NCI-H446 (cell line): Measurements from ENCODE around the gene ACLY.
"Not testable (repeated sequence)": the region's sequence is repeated elsewhere in the genome, so short reads cannot be mapped to it uniquely, and the experiment has no call there.

Source experiments
- DNase-seq, 2 experiments: peaks; one replicate each; lab custom pipeline; 2025; lab: John Stamatoyannopoulos, UW

Gene ACLY

DNA sequence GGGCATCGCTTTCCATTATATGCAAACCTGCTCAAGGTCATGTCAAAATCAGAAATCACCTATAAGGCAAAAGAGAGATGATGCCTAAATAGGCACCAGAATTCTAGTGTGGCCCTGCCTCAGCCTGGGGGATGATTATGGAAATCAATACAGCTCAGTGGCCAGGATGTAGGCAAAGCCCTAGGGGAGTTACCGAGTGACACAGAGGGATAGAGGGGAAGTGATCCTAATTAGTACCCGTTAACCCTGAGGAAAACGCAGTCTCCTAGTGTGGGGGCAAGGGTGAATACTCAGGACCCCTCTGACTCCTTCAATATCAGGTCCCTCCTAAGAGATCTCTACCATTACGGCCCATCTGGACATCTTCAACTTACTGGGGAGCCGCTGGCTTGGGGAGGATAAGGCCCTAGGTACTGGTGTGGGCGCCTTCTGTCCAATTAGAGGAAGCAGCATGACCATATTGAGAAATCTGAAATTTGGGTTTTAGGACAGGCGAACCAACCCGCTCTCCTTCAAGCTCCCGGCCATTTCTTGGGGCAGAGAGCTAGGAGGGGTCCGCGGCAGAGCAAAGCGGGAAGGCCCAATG is 83.4 kb downstream of the ACLY start:
- DNase-seq, result no peak

DNA sequence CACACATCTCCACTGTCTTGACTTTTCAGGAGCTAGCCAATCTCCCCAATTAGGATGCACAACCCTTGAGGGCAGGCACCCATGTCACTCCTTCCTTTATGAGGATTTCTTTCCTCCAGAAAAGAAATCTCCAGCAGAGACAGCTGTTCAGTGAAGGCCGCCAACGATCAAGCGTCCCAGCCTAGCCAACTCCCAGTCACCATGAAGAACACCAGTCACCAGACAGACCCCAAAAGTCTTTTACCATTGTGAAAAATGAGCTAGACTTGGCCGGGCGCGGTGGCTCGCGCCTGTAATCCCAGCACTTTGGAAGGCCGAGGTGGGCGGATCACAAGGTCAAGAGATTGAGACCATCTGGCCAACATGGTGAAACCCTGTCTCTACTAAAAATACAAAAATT is 88.8 kb downstream of the ACLY start:
- not testable (repeated sequence) for DNase-seq

DNA sequence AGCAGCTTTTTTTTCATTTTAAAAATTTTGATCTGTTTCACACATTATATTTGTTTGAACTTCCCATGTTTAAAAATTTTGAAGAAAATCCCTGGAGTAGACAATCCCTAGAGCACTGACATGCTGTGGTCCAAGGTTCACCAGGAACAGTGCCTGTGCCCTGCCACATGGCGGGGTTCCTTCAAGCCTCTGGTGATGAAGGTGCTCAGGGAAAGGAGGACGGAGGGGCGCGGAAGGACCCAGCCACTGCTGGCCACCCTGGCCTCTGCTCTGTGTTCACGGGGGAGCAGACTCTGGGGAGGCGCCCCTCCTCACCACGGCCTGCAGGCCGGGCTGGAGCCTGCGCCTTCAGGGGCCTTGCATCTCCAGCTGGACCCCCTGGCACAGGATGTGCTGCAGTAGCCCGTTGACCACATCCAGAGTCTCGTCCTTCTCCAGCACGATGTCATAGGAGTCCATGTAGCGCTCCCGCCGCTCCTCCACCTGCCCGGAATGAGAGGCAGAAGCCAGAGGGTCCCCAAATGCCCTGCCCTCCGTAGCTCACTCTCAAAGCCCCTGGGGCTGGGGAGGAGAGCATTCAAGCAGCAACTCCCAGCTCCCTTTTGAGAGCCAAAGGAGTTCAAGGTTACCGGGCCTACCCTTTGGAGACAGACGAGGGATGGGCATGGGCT is 93.4 kb downstream of the ACLY start:
- DNase-seq, result no peak

DNA sequence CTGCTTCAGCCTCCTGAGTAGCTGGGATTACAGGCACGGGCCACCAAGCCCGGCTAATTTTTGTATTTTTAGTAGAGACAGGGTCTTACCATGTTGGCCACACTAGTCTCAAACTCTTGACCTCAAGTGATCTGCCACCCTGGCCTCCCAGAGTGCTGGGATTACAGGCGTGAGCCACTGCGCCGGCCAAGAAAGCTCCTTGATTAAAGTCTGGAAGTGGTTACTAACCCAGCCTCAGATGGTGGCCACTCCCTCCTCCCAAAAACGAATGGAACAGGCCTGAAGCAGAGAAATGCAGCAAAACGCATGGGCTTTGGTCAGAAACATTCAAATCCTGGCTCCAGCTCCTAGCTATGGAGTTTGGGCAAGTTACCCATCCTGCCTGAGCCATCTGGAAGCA is 94.7 kb downstream of the ACLY start:
- no peak for DNase-seq

DNA sequence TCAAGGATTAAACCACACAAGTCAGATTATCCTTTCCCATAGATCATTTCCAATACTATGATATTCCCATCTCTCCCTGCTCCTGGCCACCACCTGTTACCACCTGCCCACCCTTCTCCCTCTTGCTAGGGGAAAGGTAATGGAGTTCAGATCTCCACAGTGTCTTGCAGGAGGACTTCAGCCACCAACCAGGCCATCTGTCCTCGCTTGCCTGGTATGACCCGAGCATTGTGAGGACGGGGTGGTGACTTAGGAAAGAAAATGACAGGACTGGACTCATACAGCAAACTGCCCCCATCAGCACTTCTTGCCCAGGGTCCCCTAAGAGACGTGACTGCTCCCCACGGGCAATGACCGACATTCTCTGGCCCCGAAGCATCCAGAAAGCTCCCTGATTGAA is 95.2 kb downstream of the ACLY start:
- DNase-seq, result no peak

DNA sequence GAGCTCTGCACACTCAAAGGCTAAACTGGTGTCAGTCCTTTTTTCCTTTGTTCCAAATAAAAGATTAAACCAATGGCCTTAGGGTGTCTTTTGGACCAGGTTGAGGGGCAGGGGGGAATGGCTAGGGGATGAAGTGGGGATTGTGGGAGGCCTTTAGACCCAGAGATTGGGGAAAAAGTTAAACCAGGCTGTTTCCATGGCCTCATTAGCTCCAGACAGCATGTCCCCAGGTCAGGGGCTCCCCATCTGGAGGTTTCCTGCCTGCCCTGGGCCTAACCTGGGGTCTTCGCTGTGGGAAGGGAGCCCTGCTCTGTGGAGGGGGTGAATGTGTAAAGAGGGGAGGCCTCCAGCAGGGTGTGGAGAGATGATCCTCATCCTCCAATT is 95.6 kb downstream of the ACLY start:
- no peak for DNase-seq

DNA sequence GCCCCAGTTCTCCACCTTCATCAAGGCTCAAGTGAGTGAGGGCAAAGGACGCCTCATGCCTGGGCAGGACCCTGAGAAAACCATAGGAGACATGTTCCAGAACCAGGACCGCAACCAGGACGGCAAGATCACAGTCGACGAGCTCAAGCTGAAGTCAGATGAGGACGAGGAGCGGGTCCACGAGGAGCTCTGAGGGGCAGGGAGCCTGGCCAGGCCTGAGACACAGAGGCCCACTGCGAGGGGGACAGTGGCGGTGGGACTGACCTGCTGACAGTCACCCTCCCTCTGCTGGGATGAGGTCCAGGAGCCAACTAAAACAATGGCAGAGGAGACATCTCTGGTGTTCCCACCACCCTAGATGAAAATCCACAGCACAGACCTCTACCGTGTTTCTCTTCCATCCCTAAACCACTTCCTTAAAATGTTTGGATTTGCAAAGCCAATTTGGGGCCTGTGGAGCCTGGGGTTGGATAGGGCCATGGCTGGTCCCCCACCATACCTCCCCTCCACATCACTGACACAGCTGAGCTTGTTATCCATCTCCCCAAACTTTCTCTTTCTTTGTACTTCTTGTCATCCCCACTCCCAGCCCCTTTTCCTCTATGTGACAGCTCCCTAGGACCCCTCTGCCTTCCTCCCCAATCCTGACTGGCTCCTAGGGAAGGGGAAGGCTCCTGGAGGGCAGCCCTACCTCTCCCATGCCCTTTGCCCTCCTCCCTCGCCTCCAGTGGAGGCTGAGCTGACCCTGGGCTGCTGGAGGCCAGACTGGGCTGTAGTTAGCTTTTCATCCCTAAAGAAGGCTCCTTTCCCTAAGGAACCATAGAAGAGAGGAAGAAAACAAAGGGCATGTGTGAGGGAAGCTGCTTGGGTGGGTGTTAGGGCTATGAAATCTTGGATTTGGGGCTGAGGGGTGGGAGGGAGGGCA is 96.3 kb downstream of the ACLY start:
- DNase-seq, result no peak

DNA sequence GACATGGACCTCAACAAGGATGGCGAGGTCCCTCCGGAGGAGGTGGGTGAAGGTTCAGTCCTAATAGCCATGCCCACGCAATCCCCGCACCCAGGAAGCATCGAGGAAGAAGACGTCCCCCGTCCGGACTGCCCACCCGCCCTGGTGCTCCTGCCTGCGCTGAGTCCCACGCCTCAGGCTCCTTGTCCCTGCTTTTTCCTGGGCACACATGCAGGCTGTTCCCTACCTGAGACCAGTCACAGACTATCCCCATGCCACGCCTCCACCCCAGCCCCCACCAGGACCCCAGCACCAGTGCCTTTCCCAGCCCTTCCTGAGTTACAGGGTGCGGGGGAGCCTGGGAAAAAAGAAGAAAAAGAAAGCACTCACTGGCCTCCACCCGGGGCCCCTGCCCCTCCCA is 97.0 kb downstream of the ACLY start:
- no peak for DNase-seq

DNA sequence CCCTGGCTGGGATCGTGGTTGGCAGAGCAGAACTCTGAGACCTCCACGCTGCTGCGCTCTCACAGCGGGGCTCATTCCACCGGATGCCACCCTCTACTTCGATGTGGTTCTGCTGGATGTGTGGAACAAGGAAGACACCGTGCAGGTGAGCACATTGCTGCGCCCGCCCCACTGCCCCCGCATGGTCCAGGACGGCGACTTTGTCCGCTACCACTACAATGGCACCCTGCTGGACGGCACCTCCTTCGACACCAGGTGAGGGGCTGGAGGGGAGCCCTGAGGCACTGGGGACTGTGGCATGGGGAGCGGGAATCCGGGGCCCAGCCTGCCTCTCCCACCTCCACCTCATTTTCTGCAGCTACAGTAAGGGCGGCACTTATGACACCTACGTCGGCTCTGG is 100.7 kb downstream of the ACLY start:
- DNase-seq, result no peak
